Measurements from ENCODE around the gene TMEM184B.
A peak's percentile ranks its signal among the peaks of the same experiment; 100 is the strongest.
"Not testable (repeated sequence)": the region's sequence is repeated elsewhere in the genome, so short reads cannot be mapped to it uniquely, and the experiment has no call there.

The TMEM184B gene

DNA sequence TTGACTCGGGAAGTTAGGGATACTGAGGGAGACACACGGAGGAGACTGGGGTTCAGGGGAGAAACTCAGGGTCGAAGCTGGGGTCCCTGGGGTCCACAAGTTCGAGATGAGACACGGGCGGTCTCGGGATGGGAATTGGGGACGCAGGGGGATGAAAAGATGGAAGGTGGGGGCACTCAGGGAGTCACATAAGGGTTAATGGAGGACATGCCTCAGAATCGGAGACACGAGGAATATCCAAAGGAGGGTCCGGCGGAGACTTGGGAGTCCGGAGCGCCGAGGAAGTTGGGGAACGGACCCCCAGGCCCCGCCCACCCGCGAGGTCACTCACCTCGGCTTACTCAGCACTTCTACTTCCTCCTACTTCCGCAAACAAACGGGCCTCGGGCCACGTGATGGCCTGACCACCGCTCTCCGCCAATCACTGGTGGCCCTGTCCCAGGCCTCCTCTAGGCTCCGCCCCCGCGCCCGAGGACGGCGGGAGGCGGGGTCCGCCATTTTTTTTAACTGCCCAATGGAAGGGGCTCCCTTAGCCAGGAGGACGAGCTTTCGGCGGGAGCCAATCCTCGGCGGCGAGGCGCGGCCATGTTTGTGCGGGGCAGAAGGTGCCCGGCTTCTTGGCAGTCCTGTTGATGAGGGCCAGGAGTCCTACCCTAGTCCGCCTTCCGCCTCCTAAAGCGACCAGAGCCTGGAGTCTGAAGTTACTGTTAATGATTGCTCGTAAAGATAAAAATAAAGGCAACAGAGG lies 91.2 kb downstream of the TMEM184B start, which contains the start of gene PLA2G6:
Gene PLA2G6, minus strand, starts transcription at position 378 of the 748 bp plus-strand sequence. CDS start 12,404 bp downstream, outside the sequence.
- DNase-seq (ENCODE audit: low read depth in 2 of 2) = peak; percentile 88 to 95

DNA sequence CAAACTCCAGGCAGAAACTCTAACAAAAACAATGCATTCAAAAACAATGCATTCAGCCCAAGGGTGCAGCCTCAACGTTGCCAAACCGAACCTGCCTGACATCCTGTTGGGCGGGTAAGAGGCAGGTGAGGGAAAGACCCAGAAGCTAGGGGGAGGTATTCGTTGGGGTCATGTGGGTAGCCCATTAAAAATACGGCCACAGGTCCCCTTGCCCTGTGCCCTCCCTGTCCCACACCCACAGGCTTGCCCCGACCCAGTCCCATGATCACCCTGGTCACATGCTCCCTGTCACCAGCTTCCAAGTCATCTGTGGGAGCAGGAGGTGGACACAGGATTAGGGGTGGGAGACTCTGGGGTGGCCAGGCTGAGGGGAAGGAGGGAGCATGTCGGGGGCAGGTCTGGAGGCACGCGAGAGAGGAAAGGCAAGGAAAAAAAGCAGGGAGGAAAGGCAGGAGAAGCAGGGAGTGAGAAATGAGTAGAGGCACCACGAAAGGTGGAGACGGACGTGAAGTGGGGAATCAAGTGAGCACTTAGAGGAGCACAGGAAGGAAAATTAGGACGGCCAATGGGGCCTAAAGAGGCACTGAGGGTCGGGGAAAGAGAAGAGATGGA lies 91.9 kb downstream of the TMEM184B start:
- DNase-seq (ENCODE audit: low read depth in 2 of 2) = no peak

DNA sequence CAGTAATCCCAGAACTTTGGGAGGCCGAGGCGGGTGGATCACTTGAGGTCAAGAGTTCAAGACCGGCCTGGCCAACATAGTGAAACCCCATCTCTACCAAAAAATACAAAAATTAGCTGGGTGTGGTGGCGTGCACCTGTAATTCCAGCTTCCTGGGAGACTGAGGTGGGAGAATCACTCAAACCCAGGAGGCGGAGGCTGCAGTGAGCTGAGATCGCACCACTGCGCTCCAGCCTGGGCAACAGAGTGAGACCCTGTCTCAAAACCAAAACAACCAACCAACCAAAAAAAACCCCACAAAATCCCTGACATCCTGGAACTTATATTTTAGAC lies 94.2 kb downstream of the TMEM184B start:
- not testable (repeated sequence) for DNase-seq (ENCODE audit: low read depth in 2 of 2)

DNA sequence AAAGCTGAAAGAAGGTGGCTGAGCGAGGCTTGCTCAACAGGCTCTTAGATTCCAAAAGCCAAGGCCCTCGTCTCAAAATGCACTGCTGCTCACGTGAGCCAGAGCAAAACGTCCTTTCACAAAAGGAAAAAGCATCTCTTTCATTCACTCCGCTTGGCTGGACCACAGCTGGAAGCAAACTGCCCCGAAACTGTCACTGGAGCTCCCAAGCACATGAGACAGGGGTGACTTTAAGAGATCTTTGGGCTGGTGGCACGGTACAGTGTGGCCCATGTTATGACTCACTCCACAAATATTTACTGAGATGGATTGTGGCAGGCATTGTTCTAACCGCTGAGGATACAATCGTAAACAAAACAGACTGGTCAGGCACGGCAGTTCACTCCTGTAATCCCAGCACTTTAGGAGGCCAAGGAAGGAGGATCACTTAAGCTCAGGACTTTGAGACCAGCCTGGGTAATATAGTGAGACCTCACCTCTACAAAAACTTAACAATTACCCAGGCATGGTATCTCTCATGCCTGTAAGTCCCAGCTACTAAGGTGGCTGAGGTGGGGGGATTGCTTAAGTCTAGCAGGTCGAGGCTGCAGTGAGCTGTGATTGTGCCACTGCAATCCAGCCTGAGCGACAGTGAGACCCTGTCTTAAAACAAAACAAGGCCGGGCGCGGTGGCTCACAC lies 94.7 kb downstream of the TMEM184B start:
- DNase-seq (ENCODE audit: low read depth in 2 of 2) = no peak

DNA sequence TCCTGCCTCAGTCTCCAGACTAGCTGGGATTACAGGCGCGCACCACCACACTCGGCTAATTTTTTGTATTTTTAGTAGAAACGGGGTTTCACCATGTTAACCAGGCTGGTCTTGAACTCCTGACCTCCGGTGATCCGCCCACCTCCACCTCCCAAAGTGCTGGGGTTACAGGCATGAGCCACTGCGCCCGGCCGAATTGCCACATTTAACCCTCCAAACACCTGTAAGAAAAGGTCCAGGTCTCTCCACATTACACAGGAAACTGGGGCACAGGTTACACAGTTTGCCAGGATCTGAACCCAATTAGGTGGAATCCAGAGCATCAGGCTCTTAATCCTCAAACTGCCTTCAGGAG lies 95.3 kb downstream of the TMEM184B start:
- DNase-seq (ENCODE audit: low read depth in 2 of 2) = not testable (repeated sequence)

DNA sequence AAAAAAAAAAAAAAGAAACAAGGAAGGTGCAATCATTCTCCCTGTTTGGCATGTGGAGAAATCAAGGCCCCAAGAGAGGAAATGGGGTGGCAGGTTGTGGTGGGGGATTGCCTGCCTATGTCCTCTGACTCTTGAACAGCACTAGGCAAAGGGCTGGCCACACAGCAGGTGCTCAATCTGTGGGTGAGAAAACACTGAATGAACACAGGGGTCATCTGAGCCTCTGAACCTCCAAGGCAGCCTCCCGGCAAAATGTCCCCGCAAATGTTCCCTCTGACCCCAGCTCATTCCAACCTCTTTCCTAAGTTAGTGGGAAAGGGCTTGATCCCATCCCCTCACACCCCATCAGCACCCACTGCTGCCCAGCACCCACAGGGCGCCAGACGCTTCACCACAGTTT lies 95.8 kb downstream of the TMEM184B start:
- no peak for DNase-seq (ENCODE audit: low read depth in 2 of 2)

DNA sequence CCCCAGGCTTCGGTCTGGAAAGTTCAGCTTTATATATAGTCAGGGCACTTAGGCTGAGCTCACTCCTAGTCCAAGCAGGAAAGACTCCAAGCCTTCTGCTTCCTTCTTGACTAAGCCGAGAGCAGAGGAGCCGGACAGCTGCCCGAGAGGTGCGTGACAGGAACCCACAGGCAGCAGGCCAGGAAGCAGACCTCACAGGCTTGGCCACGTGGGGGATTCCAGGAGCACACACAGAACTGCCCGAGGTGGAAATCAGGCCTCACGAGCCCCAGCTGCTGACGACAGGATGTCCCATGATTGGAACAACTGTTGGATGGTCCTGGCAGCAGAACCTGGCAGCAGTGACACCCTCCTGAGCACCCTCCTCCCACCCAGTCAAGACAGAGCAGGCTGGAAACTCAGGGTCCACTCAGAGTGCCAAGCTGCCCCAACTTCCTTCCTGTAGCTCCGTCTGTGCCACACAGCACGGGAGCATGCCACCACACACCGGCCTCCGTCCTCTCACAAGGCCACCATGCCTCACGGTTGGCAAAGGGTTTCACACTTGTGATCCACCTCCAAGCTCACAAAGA lies 96.6 kb downstream of the TMEM184B start:
- peak in 1 of 2 donors; percentile 31 for DNase-seq (ENCODE audit: low read depth in 2 of 2)

DNA sequence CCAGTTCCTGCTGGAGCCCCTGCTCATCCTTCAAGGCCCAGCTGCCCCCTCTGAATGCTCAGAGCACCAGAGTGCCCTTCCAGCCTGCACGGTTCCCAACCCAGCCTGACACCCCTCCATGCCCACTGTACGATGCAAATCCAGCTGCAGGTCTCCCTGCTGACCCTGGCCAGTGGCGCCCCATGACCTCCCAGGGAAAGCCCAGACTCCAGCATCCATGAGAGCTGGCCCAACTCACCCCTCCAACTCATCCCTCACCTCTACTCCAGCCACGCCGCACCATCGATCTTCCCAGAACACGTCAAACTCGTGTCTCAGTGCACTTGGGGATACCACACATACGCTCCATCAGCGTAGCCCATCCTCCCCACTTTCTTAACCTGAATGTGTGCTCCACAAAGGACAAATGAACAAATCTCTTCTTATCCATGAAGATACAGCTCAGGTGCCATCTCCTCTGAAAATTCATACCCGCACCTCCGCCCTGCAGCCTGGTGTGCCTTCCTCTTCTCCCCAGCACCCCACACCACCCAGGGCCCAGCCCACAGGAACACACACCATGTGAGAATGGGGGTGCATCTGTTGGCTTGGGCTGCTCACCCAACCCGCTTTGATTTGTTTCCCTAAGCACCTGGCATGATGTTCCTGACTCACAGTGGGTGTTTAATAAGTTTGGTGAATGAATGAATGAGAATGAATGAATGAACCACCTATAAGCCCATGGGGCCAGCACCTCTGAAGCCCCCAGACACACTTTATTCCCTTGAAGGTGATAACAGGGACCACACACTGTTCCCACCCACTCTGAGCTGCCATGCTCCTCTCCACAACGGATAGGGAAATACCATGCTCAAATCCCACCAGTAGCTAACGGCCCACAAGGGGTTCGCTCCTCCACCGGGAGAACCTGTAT lies 97.3 kb downstream of the TMEM184B start:
- DNase-seq (ENCODE audit: low read depth in 2 of 2) = no peak

DNA sequence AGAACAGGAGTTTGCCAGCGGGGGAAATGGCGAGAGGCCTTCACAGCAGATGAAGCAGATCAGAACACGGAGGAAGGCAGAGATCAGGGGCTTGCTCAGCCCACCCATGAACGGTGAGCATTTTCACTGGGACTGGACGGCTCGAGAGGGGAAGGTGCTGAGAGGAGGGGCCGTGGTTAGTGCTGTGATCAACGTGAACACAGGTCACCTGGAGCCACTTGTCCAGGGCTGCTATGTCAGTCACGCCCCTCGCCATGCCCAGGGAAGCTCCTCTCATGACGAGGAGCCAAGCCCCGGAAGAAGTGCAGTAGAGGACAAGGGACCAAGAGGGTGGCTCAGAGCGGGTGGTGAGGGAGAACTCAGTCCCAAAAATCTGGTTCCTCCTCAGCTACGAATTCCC lies 98.2 kb downstream of the TMEM184B start:
- no peak for DNase-seq (ENCODE audit: low read depth in 2 of 2)

DNA sequence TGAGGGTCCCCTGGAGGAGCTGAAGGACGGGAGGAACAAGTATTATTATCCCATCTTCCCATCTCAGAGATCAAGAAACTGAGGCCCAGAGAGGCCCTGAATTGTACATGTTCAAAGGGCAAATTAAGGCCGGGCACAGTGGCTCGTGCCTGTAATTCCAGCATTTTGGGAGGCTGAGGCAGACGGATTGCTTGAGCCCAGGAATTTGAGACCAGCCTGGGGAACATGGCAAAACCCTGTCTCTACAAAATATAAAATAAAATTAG lies 99.2 kb downstream of the TMEM184B start:
- no peak for DNase-seq (ENCODE audit: low read depth in 2 of 2)

DNA sequence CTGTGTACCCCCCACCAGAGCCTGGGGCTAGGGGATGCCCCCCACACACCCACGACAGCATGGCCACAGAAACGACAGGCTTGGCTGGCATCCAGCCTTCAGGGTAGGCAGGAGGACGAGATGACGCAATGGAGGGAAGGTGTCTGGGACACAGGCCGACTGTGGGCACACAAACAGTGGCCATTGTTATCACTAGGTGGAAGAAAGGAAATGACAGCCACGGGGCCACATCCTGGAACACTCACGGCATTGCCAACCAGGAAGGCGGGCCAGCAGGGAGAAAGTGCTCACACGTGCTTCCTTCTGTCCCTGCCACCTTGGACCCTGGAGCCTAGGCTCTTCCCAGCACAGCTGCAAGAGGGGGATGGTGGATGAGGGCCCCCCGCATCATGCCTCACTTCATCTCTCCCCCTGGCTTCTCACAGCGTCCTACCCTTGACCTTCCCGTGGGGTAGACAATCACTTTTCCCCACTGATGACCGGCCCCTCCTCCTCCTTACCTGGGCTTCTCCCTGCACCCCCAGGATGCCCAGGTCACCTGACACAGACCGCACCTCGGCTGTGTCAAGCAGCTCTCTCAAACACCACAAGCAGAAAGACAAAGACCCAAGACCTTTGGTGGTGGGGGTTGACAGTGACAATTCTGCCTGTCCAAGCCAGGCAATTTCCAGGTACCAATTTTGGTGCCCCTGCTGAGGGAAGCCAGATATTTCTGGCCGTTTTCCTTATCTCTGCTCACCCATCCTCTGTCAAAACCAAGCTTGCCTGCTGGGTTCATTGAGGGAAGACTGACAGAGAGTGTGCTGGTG lies 99.8 kb downstream of the TMEM184B start:
- no peak for DNase-seq (ENCODE audit: low read depth in 2 of 2)

DNA sequence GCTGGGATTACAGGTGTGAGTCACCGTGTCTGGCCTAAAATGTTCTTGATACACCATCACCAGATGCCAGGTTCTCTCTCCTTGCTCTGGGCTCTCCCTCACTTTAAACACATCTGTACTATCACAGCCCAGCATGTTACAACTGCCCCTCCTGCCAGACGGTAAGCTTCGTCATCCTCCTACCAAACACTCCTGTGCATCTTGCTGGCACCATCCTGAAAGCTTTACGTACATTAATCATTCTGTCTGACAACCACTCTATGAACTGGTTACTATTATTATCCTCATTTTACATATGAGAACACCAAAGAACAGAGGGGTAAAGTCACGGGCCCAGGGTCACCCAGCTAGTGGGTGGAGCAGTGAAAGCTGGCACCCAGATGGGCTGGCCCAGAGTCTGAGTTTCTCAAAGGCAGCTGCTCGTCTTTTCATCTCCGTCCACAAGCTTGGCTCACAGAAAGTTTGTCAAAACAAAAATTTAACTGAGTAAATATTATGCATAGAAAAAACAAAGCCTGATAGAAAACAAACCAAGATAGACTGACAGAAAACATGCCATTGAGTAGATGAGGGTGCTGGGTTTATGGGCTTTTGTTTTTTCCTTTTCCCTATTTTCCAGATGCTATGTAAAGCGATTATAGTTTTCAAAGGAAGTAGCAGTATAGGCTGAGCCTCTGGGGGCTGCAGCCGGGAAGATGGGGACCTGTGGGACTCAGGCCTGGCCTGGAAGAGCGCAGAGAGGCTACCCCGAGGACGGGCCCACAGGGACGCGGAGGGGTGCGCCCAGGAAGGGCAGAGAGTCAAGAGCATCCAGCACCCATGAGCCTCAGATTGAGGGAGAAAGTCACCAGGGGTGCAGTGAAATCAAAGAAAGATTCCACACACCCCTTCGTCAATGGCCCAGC lies 100.6 kb downstream of the TMEM184B start:
- no peak for DNase-seq (ENCODE audit: low read depth in 2 of 2)

DNA sequence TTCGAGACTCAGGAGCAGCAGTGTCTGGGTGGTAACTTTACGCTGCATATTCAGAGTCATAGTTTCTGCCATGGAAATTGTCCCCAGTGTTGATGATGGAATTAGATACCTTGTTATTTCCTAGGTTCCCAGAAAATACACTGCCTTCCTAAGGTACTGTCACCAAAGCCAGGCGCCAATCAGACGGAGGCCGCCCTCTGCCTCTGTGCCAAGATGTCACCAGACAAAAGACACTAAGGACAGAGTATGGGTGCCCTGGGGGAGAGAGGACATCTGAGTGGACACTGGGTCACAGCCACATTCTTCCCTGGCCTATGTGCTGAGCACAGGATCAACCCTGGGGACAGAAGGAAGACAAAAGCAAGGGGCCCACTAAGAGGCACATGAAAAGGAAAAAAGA lies 102.3 kb downstream of the TMEM184B start:
- no peak for DNase-seq (ENCODE audit: low read depth in 2 of 2)

Data from stimulated activated CD4-positive, alpha-beta T cell treated with anti-CD3 and anti-CD28 coated beads, Interleukin-1b, Interleukin-23, amount 100 ng/mL, for 4 hours (primary cell).